ENCODE measurements around the gene ST6GALNAC6.

DNA sequence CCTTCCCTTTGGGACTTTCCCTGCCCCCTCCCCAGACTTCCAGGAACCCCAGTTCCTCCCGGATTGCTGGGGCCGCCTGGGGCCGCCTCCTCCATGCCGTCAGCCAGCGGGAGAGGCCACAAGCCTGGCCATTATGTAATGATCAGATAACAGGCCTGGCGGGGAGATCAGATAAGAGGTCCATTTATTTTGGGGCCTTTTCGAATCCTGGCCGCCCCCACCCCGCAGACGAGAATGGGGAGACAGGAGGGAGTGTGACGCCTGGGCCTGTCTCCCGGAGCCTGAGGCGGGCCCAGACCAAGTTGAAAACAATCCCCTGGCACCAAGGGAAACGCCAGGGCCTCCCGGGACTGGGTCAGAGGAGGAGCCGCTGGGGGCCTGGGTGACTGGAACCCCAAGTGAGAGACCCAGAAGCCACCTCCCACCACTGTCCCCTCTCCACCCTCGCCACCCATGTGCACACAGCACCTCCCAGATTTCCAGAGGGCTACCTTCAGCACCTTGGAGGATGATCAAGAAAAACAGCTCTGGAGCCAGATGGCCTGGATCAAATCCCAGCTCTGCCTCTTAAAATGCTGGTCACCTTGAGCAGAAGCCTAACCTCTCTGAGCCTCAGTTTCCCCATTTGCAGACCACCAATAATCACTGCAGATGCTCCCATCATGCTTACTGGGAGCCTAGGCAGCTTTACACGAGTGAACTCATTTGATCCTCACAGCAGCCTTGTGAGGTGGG is 52.8 kb downstream of the ST6GALNAC6 start:
- no peak for TF ChIP-seq CTCF (conservative IDR thresholded peaks at IDR 0.05; ENCODE audit: low read length)
- TF ChIP-seq EZH2phosphoT487 (IDR thresholded peaks at IDR 0.05; ENCODE audit: borderline replicate concordance): no peak

All from Loucy (cell line).